ACC112 (cell line): Measurements from ENCODE around the gene RPUSD4.

Experiments used
- H2AFZ ChIP-seq: fragments of 200-600 bp; sonication (generic); one replicate; pipeline ENCODE4 v1.6.0; 2017; ENCODE audit warnings: antibody characterized with exemption, low read length; ENCODE audit not compliant: unreplicated experiment
- H3K27ac ChIP-seq: fragments of 200-600 bp; sonication (generic); 2 replicates; pipeline ENCODE4 v1.5.1; 2014; ENCODE audit warnings: low read depth, mild to moderate bottlenecking, antibody characterized with exemption, low read length, moderate library complexity
- H3K27me3 ChIP-seq: fragments of 200-600 bp; sonication (generic); 2 replicates; pipeline ENCODE4 v1.6.1; 2014; ENCODE audit warnings: mild to moderate bottlenecking, antibody characterized with exemption, low read length, moderate library complexity, mixed read lengths; ENCODE audit not compliant: insufficient read depth
- H3K36me3 ChIP-seq: fragments of 200-600 bp; sonication (generic); 2 replicates; pipeline ENCODE4 v1.6.1; 2016; ENCODE audit warnings: mild to moderate bottlenecking, antibody characterized with exemption, low read length, moderate library complexity, mixed read lengths; ENCODE audit not compliant: insufficient read depth
- H3K4me1 ChIP-seq: fragments of 200-600 bp; sonication (generic); one replicate; pipeline ENCODE4 v1.6.1; 2016; ENCODE audit warnings: low read length, mixed read lengths; ENCODE audit not compliant: insufficient read depth, unreplicated experiment, control insufficient read depth
- H3K4me3 ChIP-seq: fragments of 200-600 bp; sonication (generic); 2 replicates; pipeline ENCODE4 v1.5.1; 2014; ENCODE audit warnings: mild to moderate bottlenecking, low read depth, low read length
- H3K79me2 ChIP-seq: fragments of 200-600 bp; sonication (generic); one replicate; pipeline ENCODE4 v1.6.0; 2016; ENCODE audit warnings: low read length; ENCODE audit not compliant: control insufficient read depth, unreplicated experiment, insufficient read depth

Gene RPUSD4

GRCh38 chr11:126157326-126158030, 54.0 kb downstream of the RPUSD4 start:
- H3K27ac ChIP-seq = no peak overlapping the region
- H3K27me3 ChIP-seq = peaks cover under 1% of the 10 kb centered on the region
- no peak overlapping the region for H3K4me3 ChIP-seq
- H3K4me1 ChIP-seq = no peaks in the 10 kb centered on the region
- no peaks in the 10 kb centered on the region for H3K36me3 ChIP-seq
- no peak overlapping the region for H2AFZ ChIP-seq
- no peaks in the 10 kb centered on the region for H3K79me2 ChIP-seq

- Histone ChIP-seq H2AFZ (no peak overlapping the region), H3K4me1 (no peaks in the 10 kb centered on the region), H3K36me3 (no peaks in the 10 kb centered on the region), H3K27ac (no peak overlapping the region), H3K79me2 (no peaks in the 10 kb centered on the region), H3K27me3 (peaks cover 7% of the 10 kb centered on the region), H3K4me3 (no peak overlapping the region)
These were observed 54.6 kb downstream of the RPUSD4 start for GRCh38 chr11:126156814-126157213.

- Histone ChIP-seq H3K4me3 (no peak overlapping the region), H3K4me1 (no peaks in the 10 kb centered on the region), H2AFZ (no peak overlapping the region), H3K27me3 (peaks cover 15% of the 10 kb centered on the region), H3K79me2 (no peaks in the 10 kb centered on the region), H3K36me3 (no peaks in the 10 kb centered on the region), H3K27ac (no peak overlapping the region)
These were observed 55.9 kb downstream of the RPUSD4 start for GRCh38 chr11:126155402-126156187.

GRCh38 chr11:126154691-126155090, 56.8 kb downstream of the RPUSD4 start:
- Histone ChIP-seq H3K27me3 (peaks cover 15% of the 10 kb centered on the region), H3K79me2 (no peaks in the 10 kb centered on the region), H3K27ac (no peak overlapping the region), H3K4me3 (no peak overlapping the region), H3K4me1 (no peaks in the 10 kb centered on the region), H3K36me3 (no peaks in the 10 kb centered on the region), H2AFZ (no peak overlapping the region)

- Histone ChIP-seq H3K36me3 (no peaks in the 10 kb centered on the region), H2AFZ (no peak overlapping the region), H3K27ac (no peak overlapping the region), H3K27me3 (peaks cover 15% of the 10 kb centered on the region), H3K79me2 (no peaks in the 10 kb centered on the region), H3K4me1 (no peaks in the 10 kb centered on the region), H3K4me3 (no peak overlapping the region)
These were observed 57.5 kb downstream of the RPUSD4 start for GRCh38 chr11:126153972-126154371.

GRCh38 chr11:126153006-126153405, 58.4 kb downstream of the RPUSD4 start:
- peaks cover 15% of the 10 kb centered on the region for H3K27me3 ChIP-seq
- no peaks in the 10 kb centered on the region for H3K79me2 ChIP-seq
- no peak overlapping the region for H3K27ac ChIP-seq
- H3K36me3 ChIP-seq = no peaks in the 10 kb centered on the region
- no peaks in the 10 kb centered on the region for H3K4me1 ChIP-seq
- no peak overlapping the region for H2AFZ ChIP-seq
- H3K4me3 ChIP-seq = no peak overlapping the region

- no peak overlapping the region for H3K4me3 ChIP-seq
- no peaks in the 10 kb centered on the region for H3K4me1 ChIP-seq
- no peaks in the 10 kb centered on the region for H3K79me2 ChIP-seq
- no peak overlapping the region for H3K27ac ChIP-seq
- H3K36me3 ChIP-seq = no peaks in the 10 kb centered on the region
- no peak overlapping the region for H2AFZ ChIP-seq
- H3K27me3 ChIP-seq = peaks cover 15% of the 10 kb centered on the region
These were observed 58.9 kb downstream of the RPUSD4 start for GRCh38 chr11:126152586-126152985.

- H3K27me3 ChIP-seq = peaks cover 15% of the 10 kb centered on the region
- H3K79me2 ChIP-seq = no peaks in the 10 kb centered on the region
- no peak overlapping the region for H3K4me3 ChIP-seq
- no peaks in the 10 kb centered on the region for H3K4me1 ChIP-seq
- no peak overlapping the region for H3K27ac ChIP-seq
- H3K36me3 ChIP-seq = no peaks in the 10 kb centered on the region
- H2AFZ ChIP-seq = no peak overlapping the region
These were observed 59.3 kb downstream of the RPUSD4 start for GRCh38 chr11:126152152-126152551.
